HG02938 (cell line): ENCODE data around the gene SLC25A31.

ENCODE experiments used
- ATAC-seq: cut with Tn5 transposase; IDR thresholded peaks from one replicate; pipeline ENCODE4 v1.9.1; 2021; ENCODE audit warnings: mild to moderate bottlenecking, moderate library complexity; ENCODE audit not compliant: unreplicated experiment

The SLC25A31 gene

GRCh38 chr4:127730142-127730913 lies at the start of gene SLC25A31:
Gene SLC25A31, plus strand, starts transcription at chr4:127730400. Its CDS starts 146 bp downstream, at chr4:127730546.
- no peak for ATAC-seq

GRCh38 chr4:127685292-127685691 lies 44.9 kb upstream of the SLC25A31 start:
- ATAC-seq = no peak

DNA sequence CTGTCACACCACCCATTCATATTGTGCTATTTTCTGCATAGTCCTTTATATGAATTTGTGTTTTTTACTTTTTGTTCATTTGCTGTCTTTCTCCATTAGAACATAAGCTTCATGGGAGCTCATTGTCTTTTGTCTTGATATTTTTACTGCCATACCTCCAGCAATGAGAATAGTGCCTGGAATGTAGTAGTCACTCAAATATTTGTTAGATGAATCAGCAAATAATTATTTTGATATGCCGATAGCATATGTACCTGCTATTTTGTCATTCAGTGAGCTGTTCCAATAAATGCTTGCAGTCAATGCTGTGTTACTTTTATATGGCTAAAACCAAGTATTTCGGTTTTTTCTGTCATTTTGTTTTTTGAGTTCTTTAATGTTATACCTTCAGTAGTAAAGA lies 43.5 kb upstream of the SLC25A31 start:
- ATAC-seq = no peak

DNA sequence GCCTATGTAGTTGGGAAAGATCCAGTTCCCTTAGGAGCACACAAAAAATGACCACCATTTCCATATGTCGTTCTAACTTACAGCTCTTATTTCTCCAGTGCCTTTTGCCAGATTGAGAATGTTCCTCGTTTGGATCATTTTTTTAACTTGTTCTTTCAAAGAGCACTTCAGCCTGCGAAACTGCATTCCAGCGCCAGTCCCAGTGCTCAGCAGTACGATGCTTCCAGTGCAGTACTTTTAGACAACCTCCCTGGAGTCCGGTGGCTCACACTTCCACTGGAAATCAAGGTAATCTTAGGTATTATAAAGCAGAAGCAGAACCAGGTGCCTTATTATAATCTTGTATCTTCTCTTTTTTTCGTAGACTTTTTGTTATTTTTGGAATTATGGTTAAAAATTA lies 42.6 kb upstream of the SLC25A31 start:
- ATAC-seq = no peak

GRCh38 chr4:127698789-127699200 lies 31.4 kb upstream of the SLC25A31 start:
- ATAC-seq = peak; percentile 100

DNA sequence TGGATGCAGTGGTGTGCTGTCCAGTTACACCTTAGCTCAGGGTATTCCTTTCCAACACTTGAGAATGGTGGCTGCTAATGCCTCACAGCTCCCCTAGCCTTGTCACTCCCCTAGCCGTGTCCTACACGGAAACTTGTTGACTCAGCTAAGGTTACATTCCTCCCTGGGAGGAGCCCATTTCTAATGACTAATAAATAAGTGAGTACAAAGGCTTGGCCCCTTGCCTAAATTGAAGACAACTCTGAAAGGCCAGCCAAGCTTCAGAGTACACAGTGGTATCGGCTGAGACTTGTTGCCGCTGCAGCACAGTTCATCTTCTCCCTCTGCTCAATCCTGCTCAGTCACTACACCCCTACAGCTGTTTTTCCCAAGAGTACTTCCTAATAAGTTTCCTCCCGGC lies 21.2 kb upstream of the SLC25A31 start:
- no peak for ATAC-seq

- ATAC-seq = no peak
Observed at GRCh38 chr4:127709456-127709855, 20.7 kb upstream of the SLC25A31 start.

DNA sequence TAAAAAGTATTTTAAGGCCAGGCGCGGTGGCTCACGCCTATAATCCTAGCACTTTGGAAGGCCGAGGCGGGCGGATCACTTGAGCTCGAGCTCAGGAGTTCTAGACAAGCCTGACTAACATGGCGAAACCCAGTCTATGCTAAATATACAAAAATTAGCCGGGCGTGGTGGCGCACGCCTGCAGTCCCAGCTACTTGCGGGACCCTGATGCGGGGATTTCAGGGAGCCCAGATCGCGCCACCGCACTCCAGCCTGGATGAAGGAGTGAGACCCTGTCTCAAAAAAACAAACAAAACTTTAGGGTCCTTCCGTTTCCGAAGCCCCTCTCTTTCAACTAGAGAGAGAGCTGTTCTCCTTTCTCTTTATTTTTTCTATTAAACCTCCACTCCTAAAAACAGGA lies 1.2 kb downstream of the SLC25A31 start:
- ATAC-seq = no peak

DNA sequence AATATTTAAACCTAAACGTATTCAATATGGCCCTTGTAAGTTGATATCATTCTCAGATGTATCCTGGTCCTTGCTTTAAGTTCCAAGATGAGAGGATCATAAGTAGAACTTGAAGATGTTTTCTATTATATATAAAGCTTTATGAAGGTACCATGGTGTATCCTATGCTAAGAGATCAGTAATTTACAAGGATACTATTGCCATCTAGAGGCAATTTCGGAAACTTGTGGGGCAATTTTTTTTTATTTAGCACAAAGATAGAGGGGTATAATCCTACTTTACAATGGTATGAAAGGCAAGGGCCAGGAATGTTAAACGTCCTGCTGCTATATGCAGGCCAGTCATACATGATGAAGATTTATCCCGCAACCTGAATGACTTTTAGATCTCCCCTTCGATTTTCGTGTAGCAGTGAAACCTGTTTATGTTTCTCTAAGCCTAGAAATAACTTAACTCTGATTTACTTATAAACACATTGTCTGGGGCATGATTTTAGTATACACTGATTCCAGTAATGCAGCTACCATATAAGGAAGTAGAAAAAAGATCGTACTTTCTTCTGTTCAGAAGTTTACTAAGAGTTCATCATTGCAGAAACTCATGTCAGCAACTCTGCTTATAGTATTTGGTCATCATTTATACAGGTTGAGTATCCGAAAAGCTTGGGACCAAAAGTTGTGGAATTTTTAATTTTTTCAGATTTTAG lies 2.6 kb downstream of the SLC25A31 start:
- peak; percentile 67 for ATAC-seq

GRCh38 chr4:127734976-127735375 lies 4.8 kb downstream of the SLC25A31 start:
- ATAC-seq = no peak

DNA sequence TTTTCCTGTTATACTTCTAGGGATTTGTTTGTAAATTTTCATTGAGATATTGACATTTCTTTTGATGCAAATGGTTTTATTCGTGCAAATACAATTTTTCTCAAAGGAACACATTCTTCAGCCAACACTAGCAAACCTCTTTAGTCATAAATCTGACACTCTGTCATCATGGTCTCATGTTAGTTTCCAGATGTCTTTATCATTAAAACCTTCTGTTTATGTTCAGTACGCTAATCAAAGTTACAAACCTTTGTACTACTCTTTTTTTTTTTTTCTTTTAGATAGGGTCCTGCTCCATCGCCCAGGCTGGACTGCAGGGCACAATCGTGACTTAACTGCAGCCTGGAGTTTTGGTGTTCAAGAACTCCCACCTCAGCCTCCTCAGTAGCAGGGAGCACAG lies 7.1 kb downstream of the SLC25A31 start:
- no peak for ATAC-seq

GRCh38 chr4:127741247-127741646 lies 11.0 kb downstream of the SLC25A31 start:
- ATAC-seq = no peak

- no peak for ATAC-seq
Observed at GRCh38 chr4:127747883-127748282, 17.7 kb downstream of the SLC25A31 start.

- ATAC-seq = no peak
Observed at GRCh38 chr4:127748957-127749356, 18.8 kb downstream of the SLC25A31 start.

DNA sequence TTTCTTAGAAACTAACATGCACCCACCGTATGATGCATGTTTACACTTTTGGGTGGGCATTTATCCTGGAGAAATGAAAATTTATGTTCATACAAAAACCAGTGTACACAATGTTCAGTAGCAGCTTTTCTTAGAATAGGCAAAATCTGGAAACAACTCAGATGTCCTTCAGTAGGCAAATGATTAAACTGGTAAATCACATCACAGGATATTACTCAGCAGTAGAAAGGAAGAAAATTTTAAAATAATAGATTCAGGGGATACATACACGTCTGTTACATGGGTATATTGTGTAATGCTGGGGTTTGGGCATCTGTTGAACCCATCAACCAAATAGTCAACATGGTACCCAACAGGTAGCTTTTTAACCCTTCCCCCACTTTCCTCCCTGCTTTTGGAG lies 26.7 kb downstream of the SLC25A31 start:
- no peak for ATAC-seq

GRCh38 chr4:127759228-127759820 lies 29.1 kb downstream of the SLC25A31 start:
- ATAC-seq = peak; percentile 85

GRCh38 chr4:127759893-127760292 lies 29.7 kb downstream of the SLC25A31 start:
- ATAC-seq = no peak

DNA sequence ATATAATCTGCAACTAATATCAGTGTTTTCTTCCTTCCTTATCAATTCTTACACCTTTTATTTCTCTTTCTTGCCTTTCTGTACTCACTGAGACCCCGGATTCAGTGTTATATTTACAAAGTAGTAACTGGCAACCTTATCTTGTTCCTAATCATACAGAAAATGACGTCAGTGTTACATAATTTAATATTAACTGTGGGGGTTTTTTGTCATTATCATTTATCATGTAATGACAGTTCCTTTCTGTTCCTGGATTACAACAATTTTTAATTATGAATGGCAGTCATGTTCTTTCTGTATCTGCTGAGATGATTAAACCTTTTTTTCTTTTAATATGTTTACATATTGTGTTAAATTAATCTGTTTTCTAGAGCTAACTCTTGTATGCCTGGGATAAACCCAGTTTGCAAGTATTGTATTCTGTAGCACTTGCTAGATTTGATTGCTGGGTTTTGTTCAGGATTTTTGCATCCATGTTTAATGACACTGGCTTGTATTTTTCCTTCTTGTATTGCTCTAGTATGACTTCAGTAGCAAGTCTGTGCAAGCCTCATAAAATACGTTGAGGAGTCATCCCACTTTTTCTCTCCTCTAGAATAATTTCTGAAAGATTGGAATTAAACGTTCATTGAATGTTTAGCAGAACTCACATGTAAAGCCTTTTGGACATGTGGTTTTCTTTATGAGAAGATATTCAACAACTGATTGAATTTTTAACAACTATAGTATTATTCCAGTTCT lies 41.5 kb downstream of the SLC25A31 start:
- no peak for ATAC-seq

DNA sequence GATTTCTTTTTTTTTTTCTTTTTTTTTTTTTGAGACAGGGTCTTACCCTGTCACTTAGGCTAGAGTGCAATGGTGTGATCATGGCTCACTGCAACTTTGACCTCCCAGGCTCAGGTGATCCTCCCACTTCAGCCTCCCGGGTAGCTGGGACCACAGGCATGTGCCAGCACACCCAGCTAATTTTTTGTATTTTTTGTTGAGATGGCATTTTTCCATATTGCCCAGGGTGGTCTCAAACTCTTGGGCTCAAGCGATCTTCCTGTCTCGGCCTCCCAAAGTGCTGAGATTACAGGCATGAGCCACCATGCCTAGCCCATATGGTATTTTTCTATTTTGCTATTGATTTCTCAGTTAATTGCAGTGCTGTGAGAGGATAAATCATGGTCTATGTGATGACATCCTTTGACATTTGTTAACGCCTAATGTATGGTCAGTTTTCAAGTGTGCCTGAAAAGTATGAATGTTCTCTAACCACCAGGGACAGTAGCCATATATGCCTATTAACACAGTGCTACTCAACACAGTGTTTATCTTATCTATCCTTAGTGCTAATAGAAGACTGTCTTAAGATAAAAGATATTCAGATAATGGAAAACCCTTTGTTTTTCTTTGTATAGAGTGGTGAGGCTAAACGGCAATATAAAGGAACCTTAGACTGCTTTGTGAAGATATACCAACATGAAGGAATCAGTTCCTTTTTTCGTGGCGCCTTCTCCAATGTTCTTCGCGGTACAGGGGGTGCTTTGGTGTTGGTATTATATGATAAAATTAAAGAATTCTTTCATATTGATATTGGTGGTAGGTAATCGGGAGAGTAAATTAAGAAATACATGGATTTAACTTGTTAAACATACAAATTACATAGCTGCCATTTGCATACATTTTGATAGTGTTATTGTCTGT lies 42.8 kb downstream of the SLC25A31 start:
- no peak for ATAC-seq

DNA sequence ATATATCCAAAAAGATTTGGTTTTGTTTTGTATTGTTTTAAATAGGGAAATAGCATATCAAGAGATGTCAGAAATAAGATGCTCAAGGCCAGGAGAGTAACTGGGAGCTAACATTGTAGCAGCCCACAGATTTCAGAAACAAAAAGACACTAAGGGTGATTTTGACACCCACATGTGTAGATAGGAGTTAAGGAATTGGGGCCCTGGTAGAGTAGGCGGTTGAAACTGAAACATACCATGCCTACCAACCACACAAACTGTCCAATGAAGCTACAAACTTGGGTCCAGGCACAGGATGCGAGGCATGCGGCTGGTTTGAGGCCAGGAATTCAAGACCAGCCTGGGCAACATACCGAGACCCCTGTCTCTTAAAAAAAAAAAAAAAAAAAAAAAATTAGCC lies 45.6 kb downstream of the SLC25A31 start:
- ATAC-seq = no peak
